Measurements from ENCODE around the gene KRTAP5-7. TPM values are rescaled to one million over a fixed set of nuclear protein-coding genes. Genes with fewer than 3 reads are reported as not detected.

KRTAP5-7 gene
- total and polyA plus RNA-seq, 12 donors, result 0.07 to 0.28 TPM; not detected in 10

GRCh38 chr11:71505781-71506180 is 21.3 kb upstream of the KRTAP5-7 start:
- H3K4me1 ChIP-seq (replicated peaks in 1 of 2), result no peaks in the 10 kb centered on the region
- peaks cover 0 to 9% (median 0%) of the 10 kb centered on the region in 3 donors for H3K9me3 ChIP-seq (replicated peaks in 1 of 3)
- H3K4me3 ChIP-seq, result no peak overlapping the region
- H3K27me3 ChIP-seq, result no peaks in the 10 kb centered on the region
- H3K36me3 ChIP-seq (replicated peaks in 1 of 2), result peaks cover 0 to 4% of the 10 kb centered on the region in 2 donors
- 87 to 92% (median 90%) methylated on average over 9 of the region's 9 CpGs for WGBS, 4 donors
- intact Hi-C loops (cut with DNase I), result no loop called here
- H3K27ac ChIP-seq, result no peak overlapping the region
- no peak for TF ChIP-seq POLR2A (IDR thresholded peaks at IDR 0.05)
- TF ChIP-seq, protein P1, sequence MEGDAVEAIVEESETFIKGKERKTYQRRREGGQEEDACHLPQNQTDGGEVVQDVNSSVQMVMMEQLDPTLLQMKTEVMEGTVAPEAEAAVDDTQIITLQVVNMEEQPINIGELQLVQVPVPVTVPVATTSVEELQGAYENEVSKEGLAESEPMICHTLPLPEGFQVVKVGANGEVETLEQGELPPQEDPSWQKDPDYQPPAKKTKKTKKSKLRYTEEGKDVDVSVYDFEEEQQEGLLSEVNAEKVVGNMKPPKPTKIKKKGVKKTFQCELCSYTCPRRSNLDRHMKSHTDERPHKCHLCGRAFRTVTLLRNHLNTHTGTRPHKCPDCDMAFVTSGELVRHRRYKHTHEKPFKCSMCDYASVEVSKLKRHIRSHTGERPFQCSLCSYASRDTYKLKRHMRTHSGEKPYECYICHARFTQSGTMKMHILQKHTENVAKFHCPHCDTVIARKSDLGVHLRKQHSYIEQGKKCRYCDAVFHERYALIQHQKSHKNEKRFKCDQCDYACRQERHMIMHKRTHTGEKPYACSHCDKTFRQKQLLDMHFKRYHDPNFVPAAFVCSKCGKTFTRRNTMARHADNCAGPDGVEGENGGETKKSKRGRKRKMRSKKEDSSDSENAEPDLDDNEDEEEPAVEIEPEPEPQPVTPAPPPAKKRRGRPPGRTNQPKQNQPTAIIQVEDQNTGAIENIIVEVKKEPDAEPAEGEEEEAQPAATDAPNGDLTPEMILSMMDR (IDR thresholded peaks at IDR 0.05), result no peak
- no peak for DNase-seq

- H3K36me3 ChIP-seq (replicated peaks in 1 of 2), result no peaks in the 10 kb centered on the region
- H3K27ac ChIP-seq, result no peak overlapping the region
- no peak overlapping the region for H3K4me3 ChIP-seq
- WGBS, 4 donors, result 90 to 94% (median 92%) methylated on average over 5 of the region's 5 CpGs
- H3K27me3 ChIP-seq, result no peaks in the 10 kb centered on the region
- intact Hi-C loops (cut with DNase I), result no loop called here
- DNase-seq, result peak in 1 of 7 donors; percentile 25
- peaks cover 0 to 9% (median 0%) of the 10 kb centered on the region in 3 donors for H3K9me3 ChIP-seq (replicated peaks in 1 of 3)
- H3K4me1 ChIP-seq (replicated peaks in 1 of 2), result no peaks in the 10 kb centered on the region
- TF ChIP-seq, protein P1 (IDR thresholded peaks at IDR 0.05), result no peak
- no peak for TF ChIP-seq POLR2A (IDR thresholded peaks at IDR 0.05)
These were observed 20.0 kb upstream of the KRTAP5-7 start for GRCh38 chr11:71507102-71507501.

DNA sequence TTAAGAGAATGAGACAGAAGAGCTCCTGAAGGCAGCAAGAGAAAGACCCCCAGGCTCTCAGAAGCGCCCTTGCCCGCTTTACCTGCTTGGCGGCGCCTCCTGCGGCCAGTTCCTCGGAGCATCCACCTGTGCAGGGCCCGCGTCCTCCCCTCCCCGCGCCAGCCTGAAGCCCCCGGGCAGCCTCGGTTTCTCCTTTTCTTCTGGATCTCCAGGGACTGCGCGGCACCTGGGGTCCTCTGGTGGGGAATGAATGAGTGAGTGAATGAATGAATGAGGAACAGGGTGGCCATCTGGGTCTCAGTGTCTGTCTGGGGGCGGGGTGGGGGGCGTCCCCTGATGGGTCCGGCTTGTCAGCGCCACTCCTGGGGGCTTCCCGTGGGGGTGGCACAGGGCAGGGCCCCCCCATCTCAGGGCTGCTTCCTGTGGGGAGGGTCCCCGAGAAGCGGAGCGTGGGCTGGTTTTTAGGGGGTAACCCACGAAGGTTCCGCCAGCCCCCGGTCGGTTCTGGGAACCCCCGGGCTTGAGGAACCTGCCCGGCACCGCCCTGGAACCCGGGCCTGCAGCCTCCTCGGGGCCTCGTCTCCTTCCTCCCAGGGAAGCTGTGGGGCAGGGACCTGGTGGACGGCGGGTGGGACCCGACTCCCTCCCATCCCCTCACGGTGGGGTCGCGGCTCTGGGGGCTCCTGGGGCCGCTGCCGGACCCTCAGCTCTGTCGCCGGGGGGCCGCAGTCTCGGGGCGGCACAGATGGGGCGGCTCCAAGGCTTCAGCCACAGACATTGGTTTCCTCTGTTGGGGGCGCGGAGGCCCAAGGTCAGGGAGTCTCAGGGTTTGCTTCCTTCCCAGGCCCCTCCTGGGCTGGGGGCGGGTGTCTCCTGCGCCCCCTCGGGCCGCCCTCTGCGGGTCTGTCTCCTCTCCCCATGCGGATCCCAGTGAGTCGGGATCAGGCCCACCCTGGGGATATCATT is 8.3 kb upstream of the KRTAP5-7 start:
- Histone ChIP-seq H3K4me3 (no peak overlapping the region), H3K27me3 (no peaks in the 10 kb centered on the region), H3K27ac (no peak overlapping the region), H3K9me3 (replicated peaks in 1 of 3) (no peaks in the 10 kb centered on the region), H3K36me3 (replicated peaks in 1 of 2) (no peaks in the 10 kb centered on the region), H3K4me1 (replicated peaks in 1 of 2) (no peaks in the 10 kb centered on the region)
- no peak for TF ChIP-seq POLR2A (IDR thresholded peaks at IDR 0.05)
- TF ChIP-seq, protein P1 (IDR thresholded peaks at IDR 0.05), result no peak
- WGBS, 4 donors, result 85 to 98% (median 94%) methylated on average over 14 to 55 of the region's 55 CpGs
- intact Hi-C loops (cut with DNase I), result no loop called here
- DNase-seq, result peak in 1 of 7 donors; percentile 15

DNA sequence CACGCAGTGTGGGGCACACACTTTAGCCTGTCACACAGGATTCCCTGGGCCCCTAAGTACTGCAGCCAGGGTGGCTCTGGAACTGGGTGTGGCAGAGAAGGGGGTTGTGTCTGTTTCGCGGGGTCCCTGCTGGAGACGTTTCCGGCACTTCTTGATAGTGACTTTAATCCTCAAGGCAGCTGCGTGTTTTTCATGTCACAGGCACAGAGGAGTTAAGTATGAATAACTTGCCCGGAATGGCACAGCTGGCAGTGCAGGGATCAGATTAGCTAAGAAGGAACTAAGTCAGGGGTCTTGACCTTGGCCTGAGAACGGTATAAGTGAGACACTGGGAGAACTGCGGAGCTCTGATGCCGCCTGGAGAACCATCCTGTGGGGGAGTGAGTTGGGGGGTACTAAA is 7.5 kb upstream of the KRTAP5-7 start:
- intact Hi-C loops (cut with DNase I), result no loop called here
- Histone ChIP-seq H3K27me3 (no peaks in the 10 kb centered on the region), H3K27ac (no peak overlapping the region), H3K9me3 (replicated peaks in 1 of 3) (no peaks in the 10 kb centered on the region), H3K36me3 (replicated peaks in 1 of 2) (no peaks in the 10 kb centered on the region), H3K4me1 (replicated peaks in 1 of 2) (no peaks in the 10 kb centered on the region), H3K4me3 (no peak overlapping the region)
- 74 to 80% (median 76%) methylated on average over 10 of the region's 10 CpGs for WGBS, 4 donors
- DNase-seq, result no peak
- TF ChIP-seq POLR2A (IDR thresholded peaks at IDR 0.05), result no peak
- TF ChIP-seq, protein P1 (IDR thresholded peaks at IDR 0.05), result no peak

All from adrenal gland (tissue), 12 donors.